ENCODE results near the gene NFKB1.
A peak's percentile ranks its signal among the peaks of the same experiment; 100 is the strongest.
"Not testable (repeated sequence)": the region's sequence is repeated elsewhere in the genome, so short reads cannot be mapped to it uniquely, and the experiment has no call there.

NFKB1 gene

GRCh38 chr4:102570211-102570610 is 69.1 kb downstream of the NFKB1 start:
- not testable (repeated sequence) for DNase-seq

- DNase-seq: no peak
Measured at GRCh38 chr4:102572452-102572851, 71.3 kb downstream of the NFKB1 start.

GRCh38 chr4:102574317-102574716 is 73.2 kb downstream of the NFKB1 start:
- no peak for DNase-seq

- DNase-seq: no peak
Measured at GRCh38 chr4:102575369-102576129, 74.4 kb downstream of the NFKB1 start.

- DNase-seq: no peak
Measured at GRCh38 chr4:102578270-102578669, 77.1 kb downstream of the NFKB1 start.

GRCh38 chr4:102578819-102579218 is 77.7 kb downstream of the NFKB1 start:
- DNase-seq: no peak

- DNase-seq: no peak
Measured at GRCh38 chr4:102579794-102580462, 78.8 kb downstream of the NFKB1 start.

GRCh38 chr4:102580463-102580842 is 79.3 kb downstream of the NFKB1 start:
- DNase-seq: no peak

GRCh38 chr4:102584091-102584490 is 82.9 kb downstream of the NFKB1 start:
- no peak for DNase-seq

- DNase-seq: no peak
Measured at GRCh38 chr4:102585329-102585728, 84.2 kb downstream of the NFKB1 start.

- no peak for DNase-seq
Measured at GRCh38 chr4:102586002-102586643, 85.0 kb downstream of the NFKB1 start.

GRCh38 chr4:102586644-102587021 is 85.5 kb downstream of the NFKB1 start:
- peak in 1 of 2 experiments; percentile 46 for DNase-seq

GRCh38 chr4:102589743-102590142 is 88.6 kb downstream of the NFKB1 start:
- no peak for DNase-seq

- DNase-seq: no peak
Measured at GRCh38 chr4:102592256-102592655, 91.1 kb downstream of the NFKB1 start.

- no peak for DNase-seq
Measured at GRCh38 chr4:102593147-102593546, 92.0 kb downstream of the NFKB1 start.

GRCh38 chr4:102594000-102594399 is 92.8 kb downstream of the NFKB1 start:
- no peak for DNase-seq

- no peak for DNase-seq
Measured at GRCh38 chr4:102596532-102596931, 95.4 kb downstream of the NFKB1 start.

- no peak for DNase-seq
Measured at GRCh38 chr4:102598086-102598761, 97.1 kb downstream of the NFKB1 start.

GRCh38 chr4:102598762-102599374 is 97.7 kb downstream of the NFKB1 start:
- DNase-seq: peak in 1 of 2 experiments; percentile 35

GRCh38 chr4:102599455-102599854 is 98.3 kb downstream of the NFKB1 start:
- DNase-seq: no peak

GRCh38 chr4:102599886-102600285 is 98.7 kb downstream of the NFKB1 start:
- no peak for DNase-seq

- no peak for DNase-seq
Measured at GRCh38 chr4:102600689-102601088, 99.5 kb downstream of the NFKB1 start.

Measured in stimulated activated CD4-positive, alpha-beta T cell treated with anti-CD3 and anti-CD28 coated beads, Interleukin-4, amount 100 ng/mL, for 4 hours (primary cell).